K562 (cell line): Measurements from ENCODE around the gene SYNCRIP. TPM values are rescaled to one million over a fixed set of nuclear protein-coding genes. Genes with fewer than 3 reads are reported as not detected.
A peak's percentile ranks its signal among the peaks of the same experiment; 100 is the strongest.

ENCODE experiments used
- ATAC-seq: fragments of 200-7000 bp; cut with Tn5 transposase; 3 replicates; pipeline ENCODE4 v1.9.1; 2020; ENCODE audit warnings: moderate library complexity
- BruUV-seq: library from RNA; stranded (reverse); fragments of 400-500 nt; replicated peaks from 2 replicates; lab custom pipeline; 2021; lab: Mats Ljungman, UMichigan
- CTCF ChIA-PET: fragments of 300-600 bp; formaldehyde crosslinking; extraction: SDS; loops from one replicate; lab custom pipeline; 2021; ENCODE audit warnings: low intra/inter-chr PET ratio; lab: Yijun Ruan, JAX
- POLR2A ChIA-PET: fragments of 300-600, 350-650 bp; sonication (Branson Sonifier 250); formaldehyde crosslinking; extraction: SDS; loops from one replicate; lab custom pipeline; 2021; ENCODE audit warnings: antibody characterized with exemption, inconsistent platforms; lab: Yijun Ruan, JAX
- DNase-seq, 4 experiments: peaks; one replicate each; pipeline versions ENCODE4 v3.0.0 to v3.0.0-alpha.2; 2011 to 2018; ENCODE audit warnings: low spot score in 3 of 4, mixed read lengths in 3 of 4; ENCODE audit errors: extremely low read depth in 1 of 4
- FAIRE-seq: peaks from 2 replicates; lab custom pipeline; 2011; peaks lifted over from hg19 to GRCh38; lab: Jason Lieb, UNC
- H2AFZ ChIP-seq: 2 replicates; pipeline ENCODE4 v1.6.0; 2011; ENCODE audit warnings: low read depth, low read length, control low read depth, inconsistent platforms
- H3K27ac ChIP-seq: fragments of 200-600 bp; 3 replicates; pipeline ENCODE4 v1.8.0; 2011; ENCODE audit warnings: low read depth, mild to moderate bottlenecking, control low read depth, inconsistent platforms, low read length, moderate library complexity, mixed read lengths; ENCODE audit errors: extremely low read depth
- H3K27me3 ChIP-seq, 2 experiments: fragments of 300-600 bp in 1 of 2; 2 replicates in 1 of 2; 3 replicates in 1 of 2; pipeline versions ENCODE4 v1.6.0 to v1.8.0; 2011; ENCODE audit warnings: inconsistent platforms in 2 of 2, low read length in 2 of 2, mild to moderate bottlenecking in 1 of 2, mixed read lengths in 1 of 2, moderate library complexity in 1 of 2; ENCODE audit not compliant: control insufficient read depth in 2 of 2, insufficient read depth in 2 of 2
- H3K36me3 ChIP-seq: fragments of 300-600 bp; 3 replicates; pipeline ENCODE4 v1.8.0; 2011; ENCODE audit warnings: mild to moderate bottlenecking, low read length, inconsistent platforms; ENCODE audit not compliant: control insufficient read depth, insufficient read depth
- H3K4me1 ChIP-seq, 2 experiments: fragments of 200-600 bp in 1 of 2; replicated peaks in 1 of 2; 2 replicates in 1 of 2; 3 replicates in 1 of 2; pipeline versions ENCODE4 v1.5.1 to v1.8.0; 2011; ENCODE audit warnings: inconsistent platforms in 2 of 2, low read length in 2 of 2, mild to moderate bottlenecking in 1 of 2, mixed read lengths in 1 of 2, moderate library complexity in 1 of 2; ENCODE audit not compliant: control insufficient read depth in 2 of 2, insufficient read depth in 2 of 2
- H3K4me2 ChIP-seq: 2 replicates; pipeline ENCODE4 v1.6.1; 2011; ENCODE audit warnings: low read length, control low read depth, inconsistent platforms, mixed read lengths; ENCODE audit not compliant: insufficient read depth
- H3K4me3 ChIP-seq: fragments of 200-600 bp; sonication (generic), shearing (Covaris generic); 2 replicates; pipeline ENCODE4 v1.5.1; 2016; ENCODE audit warnings: control low read depth, inconsistent platforms
- H3K79me2 ChIP-seq: fragments of 200-600 bp; 3 replicates; pipeline ENCODE4 v1.8.0; 2011; ENCODE audit warnings: low read length, inconsistent platforms; ENCODE audit not compliant: control insufficient read depth, insufficient read depth
- H3K9ac ChIP-seq, 2 experiments: 2 replicates each; pipeline versions ENCODE4 v1.6.0 to v1.6.1; 2011; ENCODE audit warnings: low read depth in 2 of 2, low read length in 2 of 2, control low read depth in 1 of 2, inconsistent platforms in 1 of 2, mild to moderate bottlenecking in 1 of 2, mixed read lengths in 1 of 2; ENCODE audit not compliant: insufficient read depth in 1 of 2
- H3K9me1 ChIP-seq: one replicate; pipeline ENCODE4 v1.6.0; 2011; ENCODE audit warnings: inconsistent platforms, mild to moderate bottlenecking, low read length, moderate library complexity; ENCODE audit not compliant: control insufficient read depth, insufficient read depth
- H3K9me3 ChIP-seq: replicated peaks from 2 replicates; pipeline ENCODE4 v1.5.1; 2011; ENCODE audit warnings: low read depth, low read length, inconsistent platforms; ENCODE audit not compliant: control insufficient read depth, insufficient read depth
- H4K20me1 ChIP-seq: replicated peaks from 2 replicates; pipeline ENCODE4 v1.6.1; 2011; ENCODE audit warnings: low read length, inconsistent platforms, mixed read lengths; ENCODE audit not compliant: control insufficient read depth, insufficient read depth
- C11orf30 ChIP-seq: fragments of 450-650 bp; IDR thresholded peaks from 2 replicates; pipeline ENCODE4 v1.6.1; 2016; ENCODE audit warnings: low read depth, mild to moderate bottlenecking
- CSDE1 ChIP-seq, 2 experiments: fragments of 450-650 bp; IDR thresholded peaks; 2 replicates each; pipeline ENCODE4 v1.6.1; 2016; ENCODE audit warnings: mild to moderate bottlenecking in 1 of 2
- ELF1 ChIP-seq: fragments of 200-800 bp; sonication (Bioruptor generic); IDR thresholded peaks from 2 replicates; pipeline ENCODE4 v1.6.1; 2016; ENCODE audit warnings: missing genetic modification characterization, missing compliant biosample characterization
- GATA2 ChIP-seq: sonication (generic); formaldehyde crosslinking; IDR thresholded peaks from 2 replicates; pipeline ENCODE4 v1.4.0; 2020; ENCODE audit warnings: mild to moderate bottlenecking, missing genetic modification reagents
- MAFF ChIP-seq: IDR thresholded peaks from 2 replicates; pipeline ENCODE4 v1.6.1; 2012; ENCODE audit warnings: low read length, improper control_type of control experiment
- POLR2A ChIP-seq: fragments of 450-650 bp; conservative IDR thresholded peaks from 2 replicates; pipeline ENCODE4 v1.6.1; 2016
- SP2 ChIP-seq: IDR thresholded peaks from 2 replicates; pipeline ENCODE4 v1.6.1; 2011; ENCODE audit warnings: mild to moderate bottlenecking, low read depth, low read length, moderate library complexity; ENCODE audit not compliant: poor library complexity, severe bottlenecking; ENCODE audit errors: extremely low read depth
- ZNF316 ChIP-seq: fragments of 450-650 bp; IDR thresholded peaks from 2 replicates; pipeline ENCODE4 v1.6.1; 2016
- ZNF354B ChIP-seq: fragments of 250-450 bp; sonication (Bioruptor Pico); IDR thresholded peaks from 2 replicates; pipeline ENCODE4 v1.4.0; 2020
- WGBS: fragments of 100-300 bp; shearing (Covaris generic); methylation state at CpG from one replicate; pipeline ENCODE4 v1.1.6; 2016; ENCODE audit warnings: low coverage, mixed read lengths; ENCODE audit not compliant: insufficient coverage; ENCODE audit errors: missing lambda C conversion rate; 5-methylcytosine and 5-hydroxymethylcytosine counted together
- in situ Hi-C: fragments of 300-500 bp; cut with MboI; formaldehyde crosslinking; loops from 4 replicates; pipeline ENCODE4 v1.15.0; 2018; ENCODE audit warnings: inconsistent platforms, mixed read lengths
- intact Hi-C: fragments of 100-400 bp; cut with micrococcal nuclease; formaldehyde crosslinking; loops from 2 replicates; pipeline ENCODE4 v1.14.2; 2022
- polyA plus RNA-seq, 8 experiments: library from polyadenylated mRNA; depleted of rRNA in 4 of 8; stranded (reverse) in 5 of 8; unstranded in 3 of 8; fragments of >200 nt; fragmentation: Nextera tagmentation in 2 of 8; fragmentation: Illumina TruSeq in 1 of 8; extraction: Ambion mirVana in 2 of 8; extraction: Trizol in 1 of 8; gene quantifications; 2 replicates each; pipeline versions ENCODE4 v1.2.1 to v1.2.3, GENCODE V29; 2011 to 2014; ENCODE audit warnings: inconsistent platforms in 1 of 8, missing spikeins in 1 of 8
- total RNA-seq, 7 experiments: library from RNA; depleted of rRNA in 6 of 7; stranded (reverse); fragments of >200 nt in 6 of 7; fragmentation: Illumina TruSeq in 2 of 7; extraction: Trizol in 2 of 7; gene quantifications; 2 replicates each; pipeline versions ENCODE4 v1.2.1 to v1.2.3, GENCODE V29; 2011 to 2021; ENCODE audit warnings: low replicate concordance in 1 of 7
- TF ChIP-seq, protein P1 (sequence below): fragments of 250-450 bp; sonication (Bioruptor Pico); IDR thresholded peaks from 2 replicates; pipeline ENCODE4 v1.5.0; 2020; ENCODE audit warnings: mild to moderate bottlenecking, borderline replicate concordance
- TF ChIP-seq, protein P2 (sequence below): fragments of 450-650 bp; IDR thresholded peaks from 2 replicates; pipeline ENCODE4 v1.6.1; 2016
- TF ChIP-seq, protein P3 (sequence below), 2 experiments: IDR thresholded peaks in 1 of 2; conservative IDR thresholded peaks in 1 of 2; 2 replicates each; pipeline ENCODE4 v1.6.1; 2016; ENCODE audit warnings: low read depth in 2 of 2, mild to moderate bottlenecking in 1 of 2, missing compliant biosample characterization in 1 of 2, missing genetic modification characterization in 1 of 2, moderate library complexity in 1 of 2

The SYNCRIP gene
- total and polyA plus RNA-seq, 9 of the 15 experiments (the other 6 are each of a cell fraction or from before 2014, with no cell fraction given) = 46.5 to 295 (median 140) TPM

DNA sequence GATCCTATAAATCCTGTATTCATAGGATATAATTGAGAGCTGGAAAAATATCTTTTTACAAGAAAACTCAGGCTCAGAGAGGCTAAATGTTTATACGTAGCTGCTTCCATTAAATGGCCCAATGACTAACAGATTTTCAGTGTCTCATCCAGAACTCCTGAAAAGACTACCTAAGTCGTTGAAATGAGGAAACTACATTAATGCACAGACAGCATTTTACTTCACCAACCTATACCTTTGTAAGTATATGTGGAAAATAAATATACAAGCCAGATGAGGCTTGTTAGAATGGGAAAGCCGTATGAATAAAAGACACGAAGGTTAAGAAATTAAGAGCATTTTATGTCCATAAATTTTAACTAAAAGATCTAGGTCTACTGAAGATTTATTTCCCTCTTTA, 40.6 kb downstream of the SYNCRIP start:
- Histone ChIP-seq H3K27ac (no peak overlapping the region), H3K4me2 (no peak overlapping the region), H3K27me3 (no peaks in the 10 kb centered on the region), H3K79me2 (no peaks in the 10 kb centered on the region), H3K9me1 (no peaks in the 10 kb centered on the region)
- 81% methylated on average over 4 of the region's 4 CpGs for WGBS
- FAIRE-seq = no peak
- no peak for TF ChIP-seq ZNF354B (CRISPR knock-in tag)
- TF ChIP-seq GATA2 (CRISPR knock-in tag) = no peak
- TF ChIP-seq, protein P1, sequence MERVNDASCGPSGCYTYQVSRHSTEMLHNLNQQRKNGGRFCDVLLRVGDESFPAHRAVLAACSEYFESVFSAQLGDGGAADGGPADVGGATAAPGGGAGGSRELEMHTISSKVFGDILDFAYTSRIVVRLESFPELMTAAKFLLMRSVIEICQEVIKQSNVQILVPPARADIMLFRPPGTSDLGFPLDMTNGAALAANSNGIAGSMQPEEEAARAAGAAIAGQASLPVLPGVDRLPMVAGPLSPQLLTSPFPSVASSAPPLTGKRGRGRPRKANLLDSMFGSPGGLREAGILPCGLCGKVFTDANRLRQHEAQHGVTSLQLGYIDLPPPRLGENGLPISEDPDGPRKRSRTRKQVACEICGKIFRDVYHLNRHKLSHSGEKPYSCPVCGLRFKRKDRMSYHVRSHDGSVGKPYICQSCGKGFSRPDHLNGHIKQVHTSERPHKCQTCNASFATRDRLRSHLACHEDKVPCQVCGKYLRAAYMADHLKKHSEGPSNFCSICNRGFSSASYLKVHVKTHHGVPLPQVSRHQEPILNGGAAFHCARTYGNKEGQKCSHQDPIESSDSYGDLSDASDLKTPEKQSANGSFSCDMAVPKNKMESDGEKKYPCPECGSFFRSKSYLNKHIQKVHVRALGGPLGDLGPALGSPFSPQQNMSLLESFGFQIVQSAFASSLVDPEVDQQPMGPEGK (CRISPR knock-in tag) = no peak
- TF ChIP-seq, protein P2, sequence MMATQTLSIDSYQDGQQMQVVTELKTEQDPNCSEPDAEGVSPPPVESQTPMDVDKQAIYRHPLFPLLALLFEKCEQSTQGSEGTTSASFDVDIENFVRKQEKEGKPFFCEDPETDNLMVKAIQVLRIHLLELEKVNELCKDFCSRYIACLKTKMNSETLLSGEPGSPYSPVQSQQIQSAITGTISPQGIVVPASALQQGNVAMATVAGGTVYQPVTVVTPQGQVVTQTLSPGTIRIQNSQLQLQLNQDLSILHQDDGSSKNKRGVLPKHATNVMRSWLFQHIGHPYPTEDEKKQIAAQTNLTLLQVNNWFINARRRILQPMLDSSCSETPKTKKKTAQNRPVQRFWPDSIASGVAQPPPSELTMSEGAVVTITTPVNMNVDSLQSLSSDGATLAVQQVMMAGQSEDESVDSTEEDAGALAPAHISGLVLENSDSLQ = no peak
- TF ChIP-seq C11orf30 = 0 out of 2 replicates have a peak, but pooled peaks have one; percentile 27
- peak; percentile 14; the same call in 1 of the 2 replicates for TF ChIP-seq MAFF
- TF ChIP-seq ELF1 (tag) = no peak
- TF ChIP-seq, protein P3, sequence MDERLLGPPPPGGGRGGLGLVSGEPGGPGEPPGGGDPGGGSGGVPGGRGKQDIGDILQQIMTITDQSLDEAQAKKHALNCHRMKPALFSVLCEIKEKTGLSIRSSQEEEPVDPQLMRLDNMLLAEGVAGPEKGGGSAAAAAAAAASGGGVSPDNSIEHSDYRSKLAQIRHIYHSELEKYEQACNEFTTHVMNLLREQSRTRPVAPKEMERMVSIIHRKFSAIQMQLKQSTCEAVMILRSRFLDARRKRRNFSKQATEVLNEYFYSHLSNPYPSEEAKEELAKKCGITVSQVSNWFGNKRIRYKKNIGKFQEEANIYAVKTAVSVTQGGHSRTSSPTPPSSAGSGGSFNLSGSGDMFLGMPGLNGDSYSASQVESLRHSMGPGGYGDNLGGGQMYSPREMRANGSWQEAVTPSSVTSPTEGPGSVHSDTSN (CRISPR knock-in tag; IDR thresholded peaks at IDR 0.05; ENCODE audit: low read depth) = no peak
- TF ChIP-seq, protein P3 (tag; conservative IDR thresholded peaks at IDR 0.05; ENCODE audit: low read depth) = no peak
- TF ChIP-seq SP2 = no peak
- TF ChIP-seq ZNF316 = peak; percentile 68
- no peak for TF ChIP-seq POLR2A
- no peak for TF ChIP-seq CSDE1 (IDR thresholded peaks at IDR 0.05)
- TF ChIP-seq, all 486 proteins: peak for 3
- no TSS peak for BruUV-seq
- CTCF ChIA-PET = no interaction called here
- H3K36me3 ChIP-seq = peaks cover 20% of the 10 kb centered on the region; the same call in 2 of the 3 replicates
- DNase-seq = no peak
- no peaks in the 10 kb centered on the region for H3K4me1 ChIP-seq
- no peak overlapping the region for H3K4me3 ChIP-seq
- in situ Hi-C loops (no loop called here), intact Hi-C loops (no loop called here)
- H4K20me1 ChIP-seq = no peaks in the 10 kb centered on the region
- POLR2A ChIA-PET = interaction anchor here (0.9 to 2.4 kb wide), 4 partner anchors 9 to 76 kb away, joined by 3 to 7 read pairs (median 6); partner anchors contain the start of gene SNX14
- H3K9ac ChIP-seq = no peak overlapping the region
- H3K9me3 ChIP-seq = no peaks in the 10 kb centered on the region
- no peak for ATAC-seq
- H2AFZ ChIP-seq = no peak overlapping the region
